Measurements from ENCODE around the gene ANKS1A.

GRCh38 chr6:34974249-34974642, 85.2 kb downstream of the ANKS1A start:
- TF ChIP-seq, protein P1, sequence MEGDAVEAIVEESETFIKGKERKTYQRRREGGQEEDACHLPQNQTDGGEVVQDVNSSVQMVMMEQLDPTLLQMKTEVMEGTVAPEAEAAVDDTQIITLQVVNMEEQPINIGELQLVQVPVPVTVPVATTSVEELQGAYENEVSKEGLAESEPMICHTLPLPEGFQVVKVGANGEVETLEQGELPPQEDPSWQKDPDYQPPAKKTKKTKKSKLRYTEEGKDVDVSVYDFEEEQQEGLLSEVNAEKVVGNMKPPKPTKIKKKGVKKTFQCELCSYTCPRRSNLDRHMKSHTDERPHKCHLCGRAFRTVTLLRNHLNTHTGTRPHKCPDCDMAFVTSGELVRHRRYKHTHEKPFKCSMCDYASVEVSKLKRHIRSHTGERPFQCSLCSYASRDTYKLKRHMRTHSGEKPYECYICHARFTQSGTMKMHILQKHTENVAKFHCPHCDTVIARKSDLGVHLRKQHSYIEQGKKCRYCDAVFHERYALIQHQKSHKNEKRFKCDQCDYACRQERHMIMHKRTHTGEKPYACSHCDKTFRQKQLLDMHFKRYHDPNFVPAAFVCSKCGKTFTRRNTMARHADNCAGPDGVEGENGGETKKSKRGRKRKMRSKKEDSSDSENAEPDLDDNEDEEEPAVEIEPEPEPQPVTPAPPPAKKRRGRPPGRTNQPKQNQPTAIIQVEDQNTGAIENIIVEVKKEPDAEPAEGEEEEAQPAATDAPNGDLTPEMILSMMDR (IDR thresholded peaks at IDR 0.05 in 8 of 11, conservative IDR thresholded peaks at IDR 0.05 in 3 of 11): no peak
- no peak for TF ChIP-seq POLR2A (IDR thresholded peaks at IDR 0.05)
